BJ (cell line): ENCODE results near the gene CPEB4. TPM values are rescaled to one million over a fixed set of nuclear protein-coding genes. Genes with fewer than 3 reads are reported as not detected.

Experiments
- CTCF ChIA-PET: fragments of 350-600 bp; formaldehyde crosslinking; extraction: SDS; loops from one replicate; lab custom pipeline; 2021; ENCODE audit warnings: antibody characterized with exemption, inconsistent platforms; lab: Yijun Ruan, JAX
- POLR2A ChIA-PET: fragments of 300-600 bp; sonication (Branson Sonifier 250); formaldehyde crosslinking; extraction: SDS; loops from one replicate; lab custom pipeline; 2021; ENCODE audit warnings: antibody characterized with exemption; lab: Charles Lee
- DNase-seq: peaks from one replicate; pipeline ENCODE4 v3.0.0-alpha.2; 2011; ENCODE audit warnings: low read depth
- H3K27me3 ChIP-seq: 2 replicates; pipeline ENCODE4 v1.6.0; 2011; ENCODE audit warnings: low read length; ENCODE audit not compliant: control insufficient read depth, insufficient read depth
- H3K36me3 ChIP-seq: 2 replicates; pipeline ENCODE4 v1.5.1; 2011; ENCODE audit warnings: low read length; ENCODE audit not compliant: control insufficient read depth, insufficient read depth
- H3K4me3 ChIP-seq: 2 replicates; pipeline ENCODE4 v1.5.1; 2011; ENCODE audit warnings: low read depth, mild to moderate bottlenecking, control low read depth, low read length
- CTCF ChIP-seq: IDR thresholded peaks from 2 replicates; pipeline ENCODE4 v1.5.1; 2011; ENCODE audit warnings: low read depth, mild to moderate bottlenecking, control low read depth, inconsistent platforms, low read length, moderate library complexity; ENCODE audit not compliant: insufficient read depth
- polyA plus RNA-seq: library from polyadenylated mRNA; depleted of rRNA; stranded (reverse); fragments of >200 nt; gene quantifications from 2 replicates; pipeline ENCODE4 v1.2.3, GENCODE V29; 2011

Gene CPEB4
- polyA plus RNA-seq, 1 experiment: 16.4 TPM

GRCh38 chr5:173869316-173869715 lies 18.8 kb upstream of the CPEB4 start:
- Histone ChIP-seq H3K4me3 (no peak overlapping the region), H3K27me3 (no peaks in the 10 kb centered on the region), H3K36me3 (no peaks in the 10 kb centered on the region)
- DNase-seq: no peak
- ChIA-PET POLR2A (no interaction called here), CTCF (interaction anchor here (0.8 to 1.1 kb wide), 3 partner anchors 10 to 104 kb away, joined by 3 read pairs; no protein-coding TSS in a partner anchor)
- TF ChIP-seq CTCF: no peak

DNA sequence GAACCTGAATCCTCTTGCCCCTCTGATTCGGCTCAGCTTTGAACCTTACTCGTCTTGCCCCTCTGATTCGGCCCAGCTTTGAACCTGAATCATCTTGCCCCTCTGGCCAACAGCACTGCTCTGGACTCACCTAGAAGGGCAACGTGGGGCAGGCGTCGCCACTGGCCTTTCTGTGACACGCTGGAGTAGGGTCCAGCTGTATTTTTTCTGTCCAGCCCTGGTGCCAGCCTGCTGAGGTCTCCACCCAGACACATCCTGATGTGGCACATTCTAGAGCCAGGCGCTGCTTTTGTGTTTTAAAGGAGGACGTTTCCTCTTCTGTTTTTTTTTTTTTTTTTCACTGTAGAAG lies 15.2 kb upstream of the CPEB4 start:
- ChIA-PET CTCF (no interaction called here), POLR2A (no interaction called here)
- no peaks in the 10 kb centered on the region for H3K36me3 ChIP-seq
- no peak for TF ChIP-seq CTCF
- no peak overlapping the region for H3K4me3 ChIP-seq
- no peak for DNase-seq
- H3K27me3 ChIP-seq: no peaks in the 10 kb centered on the region

DNA sequence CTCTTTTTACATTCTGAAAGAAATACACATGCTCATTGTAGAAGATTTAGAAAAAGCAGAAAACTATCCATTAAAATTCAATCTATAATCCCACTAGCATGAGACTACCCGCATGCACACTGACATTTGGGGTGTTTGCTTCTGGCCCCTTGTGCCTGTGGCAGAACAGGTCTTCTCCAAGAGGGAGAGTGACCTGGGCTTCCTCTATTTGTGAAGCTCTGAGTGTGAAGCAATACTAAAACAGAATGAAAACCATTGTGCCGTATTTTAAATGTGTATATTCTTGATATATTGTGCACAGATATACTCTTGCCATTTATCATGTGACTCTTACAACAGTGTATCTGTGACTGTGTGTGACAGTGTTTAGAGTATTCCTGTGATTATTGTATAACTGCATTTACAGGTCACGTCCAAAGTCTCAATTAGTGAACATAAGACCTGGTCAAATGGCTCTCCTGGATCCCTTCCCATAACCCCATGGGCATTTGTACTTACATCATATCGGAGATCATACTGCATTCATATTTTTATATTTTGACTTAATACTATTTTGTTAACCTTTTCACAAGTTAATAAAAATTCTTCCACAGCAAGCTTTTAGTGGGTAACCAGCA lies 14.7 kb upstream of the CPEB4 start:
- Histone ChIP-seq H3K4me3 (no peak overlapping the region), H3K27me3 (no peaks in the 10 kb centered on the region), H3K36me3 (no peaks in the 10 kb centered on the region)
- TF ChIP-seq CTCF: no peak
- no peak for DNase-seq
- ChIA-PET POLR2A (no interaction called here), CTCF (no interaction called here)

DNA sequence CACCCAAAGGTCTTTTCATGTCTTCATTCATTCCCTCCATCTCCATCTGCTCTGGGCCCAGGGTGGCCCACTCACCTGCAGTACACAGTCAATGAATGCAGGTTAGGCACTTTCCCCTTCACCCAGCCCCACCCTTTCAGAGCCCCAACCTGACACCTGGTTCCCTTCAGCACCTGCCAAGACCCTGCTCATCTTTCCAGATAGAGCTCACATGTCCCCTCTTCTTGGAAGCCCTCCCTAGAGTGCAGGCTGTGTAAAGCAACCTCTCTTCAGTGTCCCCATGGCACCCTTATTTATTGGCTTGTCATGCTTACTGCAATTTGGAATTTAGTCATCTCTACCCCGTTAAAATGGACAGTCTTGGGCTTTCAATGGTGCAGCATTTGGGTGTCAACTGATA lies 13.0 kb upstream of the CPEB4 start:
- Histone ChIP-seq H3K36me3 (no peaks in the 10 kb centered on the region), H3K27me3 (no peaks in the 10 kb centered on the region), H3K4me3 (no peak overlapping the region)
- CTCF ChIA-PET: interaction anchor here (1.2 kb wide), 1 partner anchor 24 kb away, joined by 3 read pairs; no protein-coding TSS in a partner anchor
- DNase-seq: no peak
- POLR2A ChIA-PET: no interaction called here
- no peak for TF ChIP-seq CTCF

- no peak for TF ChIP-seq CTCF
- no peak for DNase-seq
- H3K27me3 ChIP-seq: no peaks in the 10 kb centered on the region
- no peaks in the 10 kb centered on the region for H3K36me3 ChIP-seq
- CTCF ChIA-PET: no interaction called here
- no peak overlapping the region for H3K4me3 ChIP-seq
- POLR2A ChIA-PET: no interaction called here
Observed at GRCh38 chr5:173878224-173878967, 9.8 kb upstream of the CPEB4 start.
